GM21381 (cell line): ENCODE data around the gene KIAA0825.

Experiments used
- ATAC-seq: cut with Tn5 transposase; IDR thresholded peaks from one replicate; pipeline ENCODE4 v1.9.1; 2021; ENCODE audit warnings: mild to moderate bottlenecking, moderate library complexity; ENCODE audit not compliant: unreplicated experiment

KIAA0825 gene

GRCh38 chr5:94316916-94317838 lies 301.2 kb downstream of the KIAA0825 start:
- ATAC-seq = no peak

- ATAC-seq = no peak
These were observed 303.8 kb downstream of the KIAA0825 start for GRCh38 chr5:94314460-94315131.

GRCh38 chr5:94313696-94314095 lies 304.7 kb downstream of the KIAA0825 start:
- ATAC-seq = no peak

- no peak for ATAC-seq
These were observed 305.2 kb downstream of the KIAA0825 start for GRCh38 chr5:94313188-94313587.

GRCh38 chr5:94312298-94312697 lies 306.1 kb downstream of the KIAA0825 start:
- no peak for ATAC-seq

- no peak for ATAC-seq
These were observed 307.6 kb downstream of the KIAA0825 start for GRCh38 chr5:94310833-94311232.

GRCh38 chr5:94309141-94309540 lies 309.3 kb downstream of the KIAA0825 start:
- no peak for ATAC-seq

GRCh38 chr5:94308442-94308841 lies 310.0 kb downstream of the KIAA0825 start:
- ATAC-seq = no peak

GRCh38 chr5:94304146-94304545 lies 314.3 kb downstream of the KIAA0825 start:
- no peak for ATAC-seq

GRCh38 chr5:94288937-94289336 lies 329.5 kb downstream of the KIAA0825 start:
- no peak for ATAC-seq

- no peak for ATAC-seq
These were observed 332.4 kb downstream of the KIAA0825 start for GRCh38 chr5:94285984-94286383.

GRCh38 chr5:94283093-94283492 lies 335.3 kb downstream of the KIAA0825 start:
- no peak for ATAC-seq

GRCh38 chr5:94281236-94281801 lies 337.1 kb downstream of the KIAA0825 start:
- ATAC-seq = no peak

GRCh38 chr5:94276751-94277150 lies 341.7 kb downstream of the KIAA0825 start:
- ATAC-seq = no peak

- ATAC-seq = no peak
These were observed 342.4 kb downstream of the KIAA0825 start for GRCh38 chr5:94276048-94276447.

GRCh38 chr5:94274707-94275106 lies 343.7 kb downstream of the KIAA0825 start:
- no peak for ATAC-seq

- ATAC-seq = no peak
These were observed 350.2 kb downstream of the KIAA0825 start for GRCh38 chr5:94268226-94268625.

GRCh38 chr5:94267350-94267899 lies 351.0 kb downstream of the KIAA0825 start:
- ATAC-seq = no peak

GRCh38 chr5:94266170-94266569 lies 352.2 kb downstream of the KIAA0825 start:
- ATAC-seq = no peak

- ATAC-seq = no peak
These were observed 355.3 kb downstream of the KIAA0825 start for GRCh38 chr5:94263068-94263467.

GRCh38 chr5:94260096-94260495 lies 358.3 kb downstream of the KIAA0825 start:
- no peak for ATAC-seq
